Amygdala (tissue), 56 donors: ENCODE data around the gene PTPRN2.

Experiments used
- DNase-seq, 56 donors: peaks; one replicate each; lab custom pipeline; 2025; lab: John Stamatoyannopoulos, UW

Gene PTPRN2

GRCh38 chr7:158009886-158010285 is 577.7 kb downstream of the PTPRN2 start:
- no peak for DNase-seq

GRCh38 chr7:158008267-158008666 is 579.4 kb downstream of the PTPRN2 start:
- DNase-seq, result no peak

GRCh38 chr7:158007697-158008257 is 579.8 kb downstream of the PTPRN2 start:
- no peak for DNase-seq

- no peak for DNase-seq
These were observed 580.6 kb downstream of the PTPRN2 start for GRCh38 chr7:158006841-158007696.

GRCh38 chr7:158005531-158005930 is 582.1 kb downstream of the PTPRN2 start:
- no peak for DNase-seq

GRCh38 chr7:158004123-158004490 is 583.5 kb downstream of the PTPRN2 start:
- DNase-seq, result no peak

- no peak for DNase-seq
These were observed 584.0 kb downstream of the PTPRN2 start for GRCh38 chr7:158003441-158004122.

GRCh38 chr7:158002486-158003080 is 585.0 kb downstream of the PTPRN2 start:
- no peak for DNase-seq

GRCh38 chr7:158001621-158002320 is 585.9 kb downstream of the PTPRN2 start:
- no peak for DNase-seq

GRCh38 chr7:158001003-158001402 is 586.6 kb downstream of the PTPRN2 start:
- no peak for DNase-seq

GRCh38 chr7:158000160-158000559 is 587.5 kb downstream of the PTPRN2 start:
- DNase-seq, result no peak

- DNase-seq, result no peak
These were observed 588.6 kb downstream of the PTPRN2 start for GRCh38 chr7:157998884-157999552.

GRCh38 chr7:157997471-157997870 is 590.2 kb downstream of the PTPRN2 start:
- no peak for DNase-seq

- no peak for DNase-seq
These were observed 590.6 kb downstream of the PTPRN2 start for GRCh38 chr7:157997080-157997440.

GRCh38 chr7:157996359-157997079 is 591.1 kb downstream of the PTPRN2 start:
- DNase-seq, result no peak

GRCh38 chr7:157995815-157996214 is 591.8 kb downstream of the PTPRN2 start:
- DNase-seq, result no peak

GRCh38 chr7:157994319-157994718 is 593.3 kb downstream of the PTPRN2 start:
- no peak for DNase-seq

- no peak for DNase-seq
These were observed 594.1 kb downstream of the PTPRN2 start for GRCh38 chr7:157993406-157994105.
